C4-2B (cell line): ENCODE results near the gene SLC35E2B.
A peak's percentile ranks its signal among the peaks of the same experiment; 100 is the strongest.

Experiments used
- H3K27ac ChIP-seq: fragments of 450-650 bp; 2 replicates; pipeline ENCODE4 v1.5.1; 2017
- CTCF ChIP-seq: fragments of 450-650 bp; conservative IDR thresholded peaks from 2 replicates; pipeline ENCODE4 v1.5.1; 2017; ENCODE audit warnings: mild to moderate bottlenecking
- ZFX ChIP-seq: fragments of 450-650 bp; IDR thresholded peaks from 2 replicates; pipeline ENCODE4 v1.6.1; 2017

Gene SLC35E2B

GRCh38 chr1:1616838-1617237 is 75.8 kb downstream of the SLC35E2B start:
- peak overlapping the region; percentile 97; the same call in 1 of the 2 replicates for H3K27ac ChIP-seq

DNA sequence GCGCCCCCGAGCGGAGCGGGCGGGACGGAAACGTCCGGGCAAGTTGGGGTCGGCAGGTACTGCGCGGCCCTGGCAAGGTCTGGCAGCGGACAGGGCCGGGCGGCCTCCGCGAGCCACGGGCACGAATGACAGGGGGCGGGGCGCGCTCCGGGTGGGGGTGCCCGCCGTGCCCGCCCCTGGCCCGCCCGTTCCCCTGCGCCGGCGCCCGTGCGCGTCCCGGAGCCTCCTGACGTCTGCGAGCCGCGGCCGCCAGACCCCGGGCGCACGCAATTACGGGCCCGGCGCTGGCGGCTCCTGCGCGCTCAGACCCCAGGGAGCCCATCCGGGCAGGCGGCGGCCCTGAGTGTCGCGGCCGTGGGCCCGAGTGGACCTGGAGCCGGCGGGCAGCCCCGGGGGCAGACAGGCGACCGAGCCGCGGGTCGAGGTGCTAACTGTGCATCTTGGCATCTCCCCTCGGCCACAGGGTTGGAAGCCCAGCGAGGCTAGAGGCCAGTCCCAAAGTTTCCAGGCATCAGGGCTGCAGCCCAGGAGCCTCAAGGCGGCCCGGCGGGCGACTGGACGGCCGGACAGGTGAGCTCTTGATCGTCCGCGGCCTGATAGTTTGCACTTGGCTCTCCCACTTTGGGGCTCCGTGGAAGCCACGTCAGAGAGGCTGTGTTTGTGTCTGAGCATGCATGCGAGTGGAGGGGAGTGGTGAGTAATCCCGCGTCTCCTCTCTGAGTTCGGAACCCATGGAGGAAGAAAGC is 76.4 kb downstream of the SLC35E2B start:
- TF ChIP-seq ZFX (0 out of 2 replicates have a peak, but pooled peaks have one; percentile 42), CTCF (no peak)
- H3K27ac ChIP-seq = peak overlapping the region; percentile 97

More at GRCh38 chr1:1616838-1617237, 75.8 kb downstream of the SLC35E2B start:
- TF ChIP-seq ZFX (no peak), CTCF (no peak)

DNA sequence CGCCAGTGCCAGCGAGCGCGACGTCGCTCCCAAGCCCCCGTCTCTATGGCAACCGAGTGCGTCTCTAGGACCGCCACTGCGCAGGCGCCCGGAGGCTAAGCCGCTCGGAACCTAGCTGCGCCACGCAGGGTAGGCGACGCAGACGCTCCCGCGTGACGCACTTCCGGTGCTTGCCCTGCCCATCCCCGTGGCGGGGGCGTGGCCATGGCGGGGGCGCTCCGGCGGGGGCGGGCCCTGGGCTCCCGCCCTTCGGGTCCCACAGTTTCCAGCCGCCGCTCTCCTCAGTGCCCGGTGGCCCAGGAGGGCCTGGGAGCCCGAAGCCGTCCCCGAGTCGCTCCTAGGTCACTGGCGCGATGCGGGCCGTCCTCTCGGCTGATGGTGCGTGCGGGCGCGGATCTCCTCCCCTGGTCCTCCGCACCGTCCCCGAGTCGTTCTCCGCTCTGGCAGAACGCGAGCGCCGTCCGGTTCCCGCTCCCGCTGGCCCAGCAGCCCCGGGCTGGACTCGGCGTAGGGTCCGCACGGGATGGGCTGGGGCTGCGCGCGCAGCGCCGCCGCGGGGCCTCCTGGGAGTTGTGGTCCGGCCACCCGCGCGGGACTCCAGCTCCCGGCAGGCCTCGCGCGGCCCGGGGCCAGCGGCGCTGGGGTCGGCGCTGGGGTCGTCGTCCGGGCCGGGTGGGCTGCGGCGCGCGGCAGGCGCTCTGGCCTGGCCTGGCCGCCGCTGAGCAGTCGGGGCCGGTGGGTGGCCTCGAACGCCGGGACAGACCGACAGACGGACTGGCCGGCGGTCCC is 77.1 kb downstream of the SLC35E2B start, which contains the start of gene MIB2:
Gene MIB2, plus strand, starts transcription at position 245 of the 789 bp plus-strand sequence. CDS start 7,953 bp downstream, outside the sequence.
- peak; percentile 39; the same call in 1 of the 2 replicates for TF ChIP-seq ZFX
- TF ChIP-seq CTCF = no peak
- H3K27ac ChIP-seq = peak within 1 kb of the TSS; percentile 97

DNA sequence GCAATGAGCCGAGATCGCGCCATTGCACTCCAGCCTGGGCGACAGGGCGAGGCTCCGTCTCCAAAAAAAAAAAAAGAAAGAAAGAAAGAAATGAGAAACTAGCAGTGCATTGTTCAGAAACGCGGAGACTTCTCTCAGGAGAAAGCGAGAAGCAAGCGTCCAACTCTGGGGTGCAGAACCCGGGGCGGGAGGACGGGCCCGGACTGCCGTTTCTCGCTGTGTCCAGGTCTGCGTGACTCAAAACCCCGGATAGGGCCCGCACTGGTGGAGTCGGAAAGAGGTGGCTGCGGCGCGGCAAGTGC is 77.7 kb downstream of the SLC35E2B start:
- H3K27ac ChIP-seq = peak overlapping the region; percentile 97

DNA sequence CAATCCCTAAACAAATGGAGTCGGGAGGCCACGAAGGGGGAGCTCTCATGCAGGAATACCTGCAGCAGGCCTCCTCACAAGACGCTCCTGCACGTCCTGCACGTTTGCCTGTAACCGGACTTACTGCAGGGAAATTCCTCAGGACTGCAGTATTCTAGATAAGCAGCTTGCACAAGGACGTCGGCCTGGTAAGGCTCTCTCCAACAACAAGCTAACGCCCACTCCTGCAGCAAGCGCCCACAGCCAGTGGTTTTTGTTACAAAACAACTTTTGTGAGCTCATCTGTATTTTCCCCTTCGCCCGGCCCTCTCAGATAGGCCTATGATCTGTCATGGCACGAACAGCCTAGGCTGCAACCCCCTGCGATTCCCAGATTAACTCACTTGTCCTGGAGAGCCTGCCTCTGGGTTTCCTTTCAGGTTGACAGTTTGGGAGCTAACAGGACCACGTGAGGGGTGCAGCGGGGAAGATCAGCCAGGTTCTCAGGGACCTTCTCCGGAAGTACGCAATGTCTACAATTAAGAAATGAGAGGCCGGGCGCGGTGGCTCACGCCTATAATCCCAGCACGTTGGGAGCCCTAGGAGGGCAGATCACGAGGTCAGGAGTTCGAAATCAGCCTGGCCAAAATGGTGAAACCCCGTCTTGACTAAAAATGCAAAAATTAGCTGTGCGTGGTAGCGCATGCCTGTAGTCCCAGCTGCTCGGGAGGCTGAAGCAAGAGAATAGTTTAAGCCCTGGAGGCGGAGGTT is 78.2 kb downstream of the SLC35E2B start:
- TF ChIP-seq ZFX (no peak), CTCF (no peak)
- H3K27ac ChIP-seq = peak overlapping the region; percentile 97

More for the DNA sequence above, 77.7 kb downstream of the SLC35E2B start:
- no peak for TF ChIP-seq CTCF
- no peak for TF ChIP-seq ZFX

- no peak for TF ChIP-seq CTCF
- no peak for TF ChIP-seq ZFX
- peak overlapping the region; percentile 97 for H3K27ac ChIP-seq
Measured at GRCh38 chr1:1613509-1614082, 79.0 kb downstream of the SLC35E2B start.
